H1 (cell line): ENCODE results near the gene SKIC8. TPM values are rescaled to one million over a fixed set of nuclear protein-coding genes. Genes with fewer than 3 reads are reported as not detected.

Experiments used
- CTCF ChIA-PET: fragments of 300-600 bp; sonication (Branson Sonifier 250); formaldehyde crosslinking; loops from one replicate; lab custom pipeline; 2021; ENCODE audit not compliant: partially characterized antibody; lab: Charles Lee
- POLR2A ChIA-PET: fragments of 300-600 bp; sonication (Branson Sonifier 250); formaldehyde crosslinking; loops from one replicate; lab custom pipeline; 2021; ENCODE audit warnings: inconsistent platforms; ENCODE audit not compliant: partially characterized antibody; lab: Charles Lee
- DNase-seq, 2 experiments: peaks; one replicate each; pipeline versions ENCODE4 v3.0.0 to v3.0.0-alpha.2; 2010 to 2022; ENCODE audit warnings: low spot score in 2 of 2, low read depth in 1 of 2, mixed read lengths in 1 of 2
- FAIRE-seq: peaks from 2 replicates; lab custom pipeline; 2011; peaks lifted over from hg19 to GRCh38; lab: Jason Lieb, UNC
- H2AFZ ChIP-seq: 2 replicates; pipeline ENCODE4 v1.8.1; 2012; ENCODE audit warnings: low read length, inconsistent platforms
- H2AK5ac ChIP-seq: 2 replicates; pipeline ENCODE4 v1.6.1; 2013; ENCODE audit warnings: low read depth, low read length
- H2BK120ac ChIP-seq: replicated peaks from 2 replicates; pipeline ENCODE3; 2013; ENCODE audit warnings: low read depth, low read length, inconsistent platforms
- H2BK12ac ChIP-seq: 2 replicates; pipeline ENCODE4 v1.6.1; 2013; ENCODE audit warnings: low read depth, low read length
- H2BK15ac ChIP-seq: 2 replicates; pipeline ENCODE4 v1.6.1; 2013; ENCODE audit warnings: low read length
- H2BK20ac ChIP-seq: 2 replicates; pipeline ENCODE4 v1.6.1; 2013; ENCODE audit warnings: low read length
- H2BK5ac ChIP-seq: 2 replicates; pipeline ENCODE4 v1.6.1; 2013; ENCODE audit warnings: low read depth, low read length
- H3K14ac ChIP-seq: 2 replicates; pipeline ENCODE4 v1.6.1; 2013; ENCODE audit warnings: inconsistent platforms; ENCODE audit not compliant: insufficient read length
- H3K18ac ChIP-seq: 2 replicates; pipeline ENCODE4 v1.6.1; 2013; ENCODE audit warnings: low read length; ENCODE audit errors: extremely low read depth
- H3K23ac ChIP-seq: 2 replicates; pipeline ENCODE4 v1.6.1; 2013; ENCODE audit warnings: inconsistent platforms; ENCODE audit not compliant: insufficient read length
- H3K23me2 ChIP-seq: 2 replicates; pipeline ENCODE4 v1.6.1; 2013; ENCODE audit warnings: low read depth, low read length
- H3K27ac ChIP-seq: 2 replicates; pipeline ENCODE4 v1.6.1; 2011; ENCODE audit warnings: low read depth, low read length, inconsistent platforms
- H3K27me3 ChIP-seq, 4 experiments: replicated peaks in 1 of 4; 1 replicate in 1 of 4; 2 replicates in 3 of 4; pipeline versions ENCODE4 v1.6.1 to v1.8.1; 2011 to 2013; ENCODE audit warnings: low read length in 3 of 4, mild to moderate bottlenecking in 3 of 4, inconsistent platforms in 2 of 4, mixed read lengths in 2 of 4, moderate library complexity in 1 of 4; ENCODE audit not compliant: control insufficient read depth in 3 of 4, insufficient read depth in 3 of 4; ENCODE audit errors: extremely low read depth in 1 of 4
- H3K36me3 ChIP-seq, 4 experiments: 2 replicates each; pipeline versions ENCODE4 v1.6.1 to v1.8.1; 2011 to 2013; ENCODE audit warnings: mild to moderate bottlenecking in 4 of 4, low read length in 3 of 4, moderate library complexity in 2 of 4, control low read depth in 1 of 4, inconsistent platforms in 1 of 4; ENCODE audit not compliant: insufficient read depth in 4 of 4, control insufficient read depth in 2 of 4
- H3K4ac ChIP-seq: replicated peaks from 2 replicates; pipeline ENCODE3; 2013; ENCODE audit warnings: low read length, low read depth, mixed read lengths, inconsistent platforms; ENCODE audit not compliant: insufficient read length
- H3K4me1 ChIP-seq, 4 experiments: replicated peaks in 1 of 4; 1 replicate in 1 of 4; 2 replicates in 3 of 4; pipeline versions ENCODE4 v1.6.1 to v1.8.1; 2011 to 2013; ENCODE audit warnings: low read length in 3 of 4, inconsistent platforms in 2 of 4, mixed read lengths in 1 of 4; ENCODE audit not compliant: insufficient read depth in 4 of 4, control insufficient read depth in 3 of 4
- H3K4me2 ChIP-seq, 2 experiments: 2 replicates each; pipeline versions ENCODE4 v1.6.1 to v1.8.1; 2011 to 2013; ENCODE audit warnings: low read depth in 2 of 2, low read length in 2 of 2, control low read depth in 1 of 2, inconsistent platforms in 1 of 2, mild to moderate bottlenecking in 1 of 2; ENCODE audit not compliant: insufficient read depth in 1 of 2
- H3K4me3 ChIP-seq, 4 experiments: fragments of 200-600, 300-600 bp in 1 of 4; sonication (generic), shearing (Covaris generic), sonication (Bioruptor Twin) in 1 of 4; 2 replicates each; pipeline versions ENCODE4 v1.5.1 to v1.8.1; 2011 to 2016; ENCODE audit warnings: low read length in 4 of 4, low read depth in 3 of 4, control low read depth in 2 of 4, inconsistent platforms in 2 of 4, mild to moderate bottlenecking in 2 of 4, mixed read lengths in 1 of 4, moderate library complexity in 1 of 4; ENCODE audit not compliant: insufficient read depth in 2 of 4; ENCODE audit errors: extremely low read depth in 1 of 4
- H3K56ac ChIP-seq: replicated peaks from 2 replicates; pipeline ENCODE3; 2013; ENCODE audit warnings: low read depth, mild to moderate bottlenecking, mixed read lengths, low read length, inconsistent platforms; ENCODE audit not compliant: insufficient read length
- H3K79me1 ChIP-seq: 2 replicates; pipeline ENCODE4 v1.6.1; 2013; ENCODE audit warnings: low read depth, low read length, control low read depth
- H3K79me2 ChIP-seq, 2 experiments: 2 replicates each; pipeline versions ENCODE4 v1.6.1 to v1.8.1; 2012 to 2013; ENCODE audit warnings: low read length in 2 of 2, mild to moderate bottlenecking in 2 of 2, inconsistent platforms in 1 of 2; ENCODE audit not compliant: insufficient read depth in 2 of 2, control insufficient read depth in 1 of 2
- H3K9ac ChIP-seq, 4 experiments: replicated peaks in 1 of 4; 1 replicate in 1 of 4; 2 replicates in 3 of 4; pipeline versions ENCODE4 v1.6.1 to v1.8.1; 2011 to 2013; ENCODE audit warnings: low read depth in 3 of 4, low read length in 3 of 4, control low read depth in 2 of 4, mild to moderate bottlenecking in 2 of 4, moderate library complexity in 2 of 4, inconsistent platforms in 1 of 4; ENCODE audit errors: extremely low read depth in 1 of 4
- H3K9me3 ChIP-seq, 2 experiments: 2 replicates each; pipeline versions ENCODE4 v1.6.1 to v1.8.1; 2012 to 2013; ENCODE audit warnings: mild to moderate bottlenecking in 2 of 2, moderate library complexity in 2 of 2, control low read depth in 1 of 2, inconsistent platforms in 1 of 2, low read depth in 1 of 2, low read length in 1 of 2, mixed read lengths in 1 of 2; ENCODE audit not compliant: insufficient read depth in 2 of 2
- H4K20me1 ChIP-seq, 2 experiments: replicated peaks in 1 of 2; 2 replicates each; pipeline versions ENCODE3 to v1.8.1; 2011 to 2013; ENCODE audit warnings: inconsistent platforms in 2 of 2, low read length in 2 of 2, mild to moderate bottlenecking in 1 of 2; ENCODE audit not compliant: insufficient read depth in 2 of 2, control insufficient read depth in 1 of 2
- H4K5ac ChIP-seq: 2 replicates; pipeline ENCODE4 v1.6.1; 2013; ENCODE audit warnings: low read length, low read depth, mixed read lengths, inconsistent platforms; ENCODE audit not compliant: insufficient read length
- H4K8ac ChIP-seq: 2 replicates; pipeline ENCODE4 v1.8.0; 2013; ENCODE audit warnings: mild to moderate bottlenecking, moderate library complexity, low read length, inconsistent platforms; ENCODE audit not compliant: insufficient read depth; ENCODE audit errors: extremely low read depth
- H4K91ac ChIP-seq: replicated peaks from 2 replicates; pipeline ENCODE3; 2013; ENCODE audit warnings: low read length, mixed read lengths, inconsistent platforms; ENCODE audit not compliant: insufficient read length
- CBX5 ChIP-seq: fragments of 300-800, 300-1000 bp; sonication (generic); IDR thresholded peaks from 2 replicates; pipeline ENCODE4 v1.7.1; 2016; ENCODE audit warnings: antibody characterized with exemption, low read length, low read depth
- CHD1 ChIP-seq: IDR thresholded peaks from 2 replicates; pipeline ENCODE4 v1.6.1; 2012; ENCODE audit warnings: low read depth, low read length, improper control_type of control experiment
- CTBP2 ChIP-seq: IDR thresholded peaks from 2 replicates; pipeline ENCODE4 v1.7.0; 2011; ENCODE audit warnings: borderline replicate concordance, mild to moderate bottlenecking, moderate library complexity, mixed read lengths, low read length; ENCODE audit not compliant: insufficient read depth, insufficient read length
- EZH2 ChIP-seq: fragments of 200-600 bp; sonication (generic); IDR thresholded peaks from 2 replicates; pipeline ENCODE4 v1.7.1; 2012; ENCODE audit warnings: low read depth, mild to moderate bottlenecking, moderate library complexity, low read length, inconsistent platforms; ENCODE audit not compliant: severe bottlenecking
- GTF2F1 ChIP-seq: IDR thresholded peaks from 2 replicates; pipeline ENCODE4 v1.6.1; 2012; ENCODE audit warnings: low read depth, low read length, improper control_type of control experiment, borderline replicate concordance
- JUND ChIP-seq: IDR thresholded peaks from 2 replicates; pipeline ENCODE4 v1.6.1; 2011; ENCODE audit warnings: mild to moderate bottlenecking, improper control_type of control experiment, low read length
- KDM4A ChIP-seq: IDR thresholded peaks from one replicate; pipeline ENCODE4 v1.7.1; 2012; ENCODE audit warnings: low read depth, mild to moderate bottlenecking, moderate library complexity, low read length, inconsistent platforms; ENCODE audit not compliant: severe bottlenecking
- POU5F1 ChIP-seq: IDR thresholded peaks from 2 replicates; pipeline ENCODE4 v1.6.1; 2011; ENCODE audit warnings: low read depth, mild to moderate bottlenecking, low read length, moderate library complexity
- SAP30 ChIP-seq: fragments of 300-600 bp; sonication (generic); IDR thresholded peaks from 2 replicates; pipeline ENCODE4 v1.7.1; 2012; ENCODE audit warnings: low read length, moderate library complexity, mild to moderate bottlenecking, inconsistent platforms; ENCODE audit not compliant: insufficient read depth, insufficient replicate concordance
- SUZ12 ChIP-seq: fragments of 200-600 bp; sonication (generic); IDR thresholded peaks from 2 replicates; pipeline ENCODE4 v1.6.1; 2012; ENCODE audit warnings: mild to moderate bottlenecking, inconsistent platforms, low read length, moderate library complexity, mixed read lengths
- WGBS, 2 experiments: shearing (Covaris generic) in 1 of 2; methylation state at CpG; one replicate each; pipeline versions ENCODE4 v1.1.6 to v1.1.7; 2013 to 2015; ENCODE audit warnings: low lambda C conversion rate in 2 of 2, mixed read lengths in 2 of 2, inconsistent platforms in 1 of 2, low coverage in 1 of 2, missing lambda C conversion rate in 1 of 2; ENCODE audit not compliant: insufficient replicate concordance in 2 of 2, insufficient coverage in 1 of 2, insufficient read length in 1 of 2; ENCODE audit errors: extremely low coverage in 1 of 2, missing lambda C conversion rate in 1 of 2; 5-methylcytosine and 5-hydroxymethylcytosine counted together
- polyA plus RNA-seq, 7 experiments: library from polyadenylated mRNA; depleted of rRNA in 3 of 7; stranded (reverse) in 5 of 7; unstranded in 2 of 7; fragments of >200 nt in 5 of 7; fragments of 200-250 nt in 2 of 7; gene quantifications; 1 replicate in 5 of 7; 2 replicates in 1 of 7; 4 replicates in 1 of 7; pipeline versions ENCODE4 v1.2.1 to v1.2.3, GENCODE V29; 2011 to 2013; ENCODE audit warnings: missing spikeins in 2 of 7, mixed read lengths in 2 of 7
- total RNA-seq: library from RNA; stranded (reverse); fragmentation: NEBNext Ultra II Directional; extraction: Animal tissue kit (Norgen Biotek cat#: 25700); gene quantifications from 2 replicates; pipeline ENCODE4 v1.2.1, GENCODE V29; 2021
- TF ChIP-seq, protein P1 (sequence below), 3 experiments: IDR thresholded peaks; 1 replicate in 2 of 3; 2 replicates in 1 of 3; pipeline versions ENCODE4 v1.5.1 to v1.6.1; 2011; ENCODE audit warnings: low read length in 3 of 3, mild to moderate bottlenecking in 3 of 3, inconsistent platforms in 2 of 3, low read depth in 1 of 3, moderate library complexity in 1 of 3; ENCODE audit not compliant: insufficient read depth in 1 of 3; ENCODE audit errors: control extremely low read depth in 1 of 3

SKIC8 gene
- total and polyA plus RNA-seq, 2 of the 8 experiments (the other 6 are each of a cell fraction or from before 2014, with no cell fraction given) = 44.2 to 77.7 TPM

GRCh38 chr15:78237146-78237545, 62.3 kb downstream of the SKIC8 start:
- Histone ChIP-seq H3K79me2 (no peaks in the 10 kb centered on the region), H2BK20ac (no peak overlapping the region), H4K5ac (no peak overlapping the region), H3K36me3 (no peaks in the 10 kb centered on the region), H3K14ac (no peak overlapping the region), H3K56ac (no peak overlapping the region), H3K79me1 (no peaks in the 10 kb centered on the region), H2AFZ (no peak overlapping the region), H2BK5ac (no peak overlapping the region), H2AK5ac (no peak overlapping the region), H4K20me1 (no peaks in the 10 kb centered on the region), H3K18ac (no peak overlapping the region), H3K9me3 (no peaks in the 10 kb centered on the region), H3K23ac (no peak overlapping the region), H3K27ac (no peak overlapping the region), H3K9ac (no peak overlapping the region), H2BK120ac (no peak overlapping the region), H4K8ac (no peak overlapping the region; the same call in 1 of the 2 replicates), H3K4me3 (no peak overlapping the region), H3K4ac (no peak overlapping the region), H3K4me2 (no peak overlapping the region), H4K91ac (no peak overlapping the region), H2BK12ac (no peak overlapping the region), H2BK15ac (no peak overlapping the region), H3K23me2 (no peaks in the 10 kb centered on the region; the same call in 1 of the 2 replicates), H3K27me3 (no peaks in the 10 kb centered on the region), H3K4me1 (peaks cover 6 to 16% (median 14%) of the 10 kb centered on the region in 4 experiments)
- DNase-seq (no peak), FAIRE-seq (no peak)
- CTCF ChIA-PET = interaction anchor here (2.4 to 16.2 kb wide), 4 partner anchors 20 to 127 kb away, joined by 5 to 285 read pairs (median 86); no protein-coding TSS in a partner anchor
- POLR2A ChIA-PET = no interaction called here
- 81% methylated on average over 6 of the region's 6 CpGs; no CpG with 5 or more reads in 1 of the 2 experiments for WGBS, 2 experiments
- TF ChIP-seq KDM4A (no peak), SUZ12 (no peak), POU5F1 (no peak), SAP30 (no peak), CTBP2 (no peak), JUND (no peak), CHD1 (no peak), GTF2F1 (no peak), EZH2 (no peak), CBX5 (no peak)
- TF ChIP-seq, protein P1, sequence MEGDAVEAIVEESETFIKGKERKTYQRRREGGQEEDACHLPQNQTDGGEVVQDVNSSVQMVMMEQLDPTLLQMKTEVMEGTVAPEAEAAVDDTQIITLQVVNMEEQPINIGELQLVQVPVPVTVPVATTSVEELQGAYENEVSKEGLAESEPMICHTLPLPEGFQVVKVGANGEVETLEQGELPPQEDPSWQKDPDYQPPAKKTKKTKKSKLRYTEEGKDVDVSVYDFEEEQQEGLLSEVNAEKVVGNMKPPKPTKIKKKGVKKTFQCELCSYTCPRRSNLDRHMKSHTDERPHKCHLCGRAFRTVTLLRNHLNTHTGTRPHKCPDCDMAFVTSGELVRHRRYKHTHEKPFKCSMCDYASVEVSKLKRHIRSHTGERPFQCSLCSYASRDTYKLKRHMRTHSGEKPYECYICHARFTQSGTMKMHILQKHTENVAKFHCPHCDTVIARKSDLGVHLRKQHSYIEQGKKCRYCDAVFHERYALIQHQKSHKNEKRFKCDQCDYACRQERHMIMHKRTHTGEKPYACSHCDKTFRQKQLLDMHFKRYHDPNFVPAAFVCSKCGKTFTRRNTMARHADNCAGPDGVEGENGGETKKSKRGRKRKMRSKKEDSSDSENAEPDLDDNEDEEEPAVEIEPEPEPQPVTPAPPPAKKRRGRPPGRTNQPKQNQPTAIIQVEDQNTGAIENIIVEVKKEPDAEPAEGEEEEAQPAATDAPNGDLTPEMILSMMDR (IDR thresholded peaks at IDR 0.05; ENCODE audit: control extremely low read depth in 1 of 3, insufficient read depth in 1 of 3, low read depth in 1 of 3, low read length in 3 of 3) = no peak
